Sigmoid colon (tissue), 3 donors: Measurements from ENCODE around the gene NACC1.

Source experiments
- CTCF ChIP-seq, 4 experiments: fragments of 450-650 bp in 3 of 4; fragments of 200-600 bp in 1 of 4; IDR thresholded peaks; one replicate each; pipeline ENCODE4 v1.5.1; 2016 to 2019; ENCODE audit warnings: antibody characterized with exemption in 4 of 4, mild to moderate bottlenecking in 3 of 4, moderate library complexity in 2 of 4
- POLR2A ChIP-seq, 2 donors: fragments of 450-650 bp; IDR thresholded peaks; one replicate each; pipeline ENCODE4 v1.6.1; 2016; ENCODE audit warnings: antibody characterized with exemption in 2 of 2, mild to moderate bottlenecking in 2 of 2, moderate library complexity in 2 of 2

GRCh38 chr19:13094771-13095392 lies 23.2 kb upstream of the NACC1 start:
- no peak for TF ChIP-seq CTCF (IDR thresholded peaks at IDR 0.05)
- no peak for TF ChIP-seq POLR2A (IDR thresholded peaks at IDR 0.05)
